Endodermal cell (in vitro differentiated cells): Measurements from ENCODE around the gene DKK3. TPM values are rescaled to one million over a fixed set of nuclear protein-coding genes. Genes with fewer than 3 reads are reported as not detected.

Source experiments
- DNase-seq: peaks from one replicate; pipeline ENCODE4 v3.0.0-alpha.2; 2017
- H3K27ac ChIP-seq: 2 replicates; pipeline ENCODE4 v1.5.1; 2013; ENCODE audit warnings: mild to moderate bottlenecking, low read depth, low read length, moderate library complexity
- H3K27me3 ChIP-seq: 2 replicates; pipeline ENCODE4 v1.6.1; 2013; ENCODE audit warnings: mild to moderate bottlenecking, low read length, moderate library complexity; ENCODE audit not compliant: insufficient read depth, control insufficient read depth, poor library complexity, severe bottlenecking
- H3K36me3 ChIP-seq: 2 replicates; pipeline ENCODE4 v1.7.0; 2013; ENCODE audit warnings: mild to moderate bottlenecking, low read length, moderate library complexity; ENCODE audit not compliant: control insufficient read depth, insufficient read depth
- H3K4me1 ChIP-seq: one replicate; pipeline ENCODE4 v1.7.0; 2013; ENCODE audit warnings: low read length; ENCODE audit not compliant: control insufficient read depth, insufficient read depth
- H3K4me3 ChIP-seq: 2 replicates; pipeline ENCODE4 v1.5.1; 2013; ENCODE audit warnings: mild to moderate bottlenecking, low read length, moderate library complexity
- H3K9ac ChIP-seq: 2 replicates; pipeline ENCODE4 v1.6.1; 2013; ENCODE audit warnings: mild to moderate bottlenecking, low read length, moderate library complexity; ENCODE audit not compliant: poor library complexity, severe bottlenecking; ENCODE audit errors: extremely low read depth
- H3K9me3 ChIP-seq: 2 replicates; pipeline ENCODE4 v1.6.1; 2013; ENCODE audit warnings: mild to moderate bottlenecking, low read length, moderate library complexity; ENCODE audit not compliant: control insufficient read depth
- H3K27ac Mint-ChIP-seq: 2 replicates; pipeline ENCODE4 v1.8.0; 2020; ENCODE audit warnings: mixed read lengths
- H3K27me3 Mint-ChIP-seq: 2 replicates; pipeline ENCODE4 v1.8.0; 2021; ENCODE audit warnings: mild to moderate bottlenecking, mixed read lengths; ENCODE audit not compliant: insufficient read depth
- H3K36me3 Mint-ChIP-seq: 2 replicates; pipeline ENCODE4 v1.8.0; 2020; ENCODE audit warnings: low read depth, mixed read lengths
- H3K4me1 Mint-ChIP-seq: 2 replicates; pipeline ENCODE4 v1.8.0; 2020; ENCODE audit warnings: mixed read lengths
- H3K4me3 Mint-ChIP-seq: 2 replicates; pipeline ENCODE4 v1.8.0; 2020; ENCODE audit warnings: mild to moderate bottlenecking, moderate library complexity, mixed read lengths
- H3K9me3 Mint-ChIP-seq: 2 replicates; pipeline ENCODE4 v1.8.0; 2020; ENCODE audit warnings: mild to moderate bottlenecking, mixed read lengths
- CTCF ChIP-seq: fragments of 200-600 bp; sonication (generic); conservative IDR thresholded peaks from 2 replicates; pipeline ENCODE4 v1.5.0; 2021; ENCODE audit warnings: antibody characterized with exemption, mild to moderate bottlenecking
- WGBS, 2 experiments: methylation state at CpG; one replicate each; pipeline versions ENCODE4 v1.1.5 to v1.1.7; 2013; ENCODE audit warnings: missing lambda C conversion rate in 2 of 2, mixed read lengths in 1 of 2; ENCODE audit not compliant: insufficient coverage in 1 of 2, insufficient read length in 1 of 2; 5-methylcytosine and 5-hydroxymethylcytosine counted together
- total RNA-seq, 2 donors: library from RNA; stranded (reverse); fragmentation: NEBNext Ultra II Directional in 1 of 2; extraction: Animal tissue kit (Norgen Biotek cat#: 25700) in 1 of 2; gene quantifications; 2 replicates in 1 of 2; 3 replicates in 1 of 2; pipeline ENCODE4 v1.2.1, GENCODE V29; 2021

The DKK3 gene
- total RNA-seq, 2 donors from 2014 or later = 18.8 to 42.6 TPM

GRCh38 chr11:11978792-11979487 is 29.5 kb downstream of the DKK3 start:
- Mint-ChIP-seq H3K27me3 (no peaks in the 10 kb centered on the region), H3K4me1 (peaks cover 28% of the 10 kb centered on the region), H3K27ac (no peak overlapping the region), H3K36me3 (peaks cover 19% of the 10 kb centered on the region), H3K9me3 (no peaks in the 10 kb centered on the region), H3K4me3 (no peak overlapping the region)
- peak; percentile 66 for DNase-seq
- no peaks in the 10 kb centered on the region for H3K9me3 ChIP-seq
- no peaks in the 10 kb centered on the region for H3K27me3 ChIP-seq
- no peaks in the 10 kb centered on the region for H3K4me1 ChIP-seq
- H3K27ac ChIP-seq = peak overlapping the region; percentile 94
- WGBS, 2 experiments = 86 to 93% methylated on average over 7 to 13 of the region's 13 CpGs
- no peak overlapping the region for H3K9ac ChIP-seq
- no peak overlapping the region for H3K4me3 ChIP-seq
- TF ChIP-seq CTCF = no peak
- H3K36me3 ChIP-seq = peaks cover 5% of the 10 kb centered on the region

GRCh38 chr11:11978098-11978637 is 30.3 kb downstream of the DKK3 start:
- no peaks in the 10 kb centered on the region for H3K9me3 Mint-ChIP-seq
- DNase-seq = no peak
- H3K27me3 ChIP-seq = no peaks in the 10 kb centered on the region

GRCh38 chr11:11977206-11977938 is 31.1 kb downstream of the DKK3 start:
- H3K27me3 ChIP-seq = no peaks in the 10 kb centered on the region
- Mint-ChIP-seq H3K36me3 (peaks cover 19% of the 10 kb centered on the region), H3K4me3 (no peak overlapping the region), H3K4me1 (peaks cover 24% of the 10 kb centered on the region), H3K27ac (no peak overlapping the region), H3K9me3 (no peaks in the 10 kb centered on the region), H3K27me3 (no peaks in the 10 kb centered on the region)
- 66 to 82% methylated on average over 7 to 10 of the region's 10 CpGs for WGBS, 2 experiments
- H3K9ac ChIP-seq = no peak overlapping the region
- peaks cover 5% of the 10 kb centered on the region for H3K36me3 ChIP-seq
- H3K4me3 ChIP-seq = no peak overlapping the region
- no peaks in the 10 kb centered on the region for H3K9me3 ChIP-seq
- no peak for TF ChIP-seq CTCF
- H3K4me1 ChIP-seq = no peaks in the 10 kb centered on the region
- DNase-seq = peak; percentile 76
- H3K27ac ChIP-seq = no peak overlapping the region

More at GRCh38 chr11:11978098-11978637, 30.3 kb downstream of the DKK3 start:
- no peaks in the 10 kb centered on the region for H3K27me3 Mint-ChIP-seq
- 90 to 100% methylated on average over 1 to 3 of the region's 4 CpGs for WGBS, 2 experiments
- H3K27ac Mint-ChIP-seq = no peak overlapping the region
- Histone ChIP-seq H3K4me3 (no peak overlapping the region), H3K9ac (no peak overlapping the region), H3K9me3 (no peaks in the 10 kb centered on the region), H3K27ac (no peak overlapping the region), H3K36me3 (peaks cover 5% of the 10 kb centered on the region), H3K4me1 (no peaks in the 10 kb centered on the region)
- H3K36me3 Mint-ChIP-seq = peaks cover 19% of the 10 kb centered on the region
- H3K4me1 Mint-ChIP-seq = peaks cover 24% of the 10 kb centered on the region
- no peak overlapping the region for H3K4me3 Mint-ChIP-seq
- no peak for TF ChIP-seq CTCF
